K562 (cell line): Measurements from ENCODE around the gene CFAP70. TPM values are rescaled to one million over a fixed set of nuclear protein-coding genes. Genes with fewer than 3 reads are reported as not detected.

Source experiments
- ATAC-seq: fragments of 200-7000 bp; cut with Tn5 transposase; 3 replicates; pipeline ENCODE4 v1.9.1; 2020; ENCODE audit warnings: moderate library complexity
- BruUV-seq: library from RNA; stranded (reverse); fragments of 400-500 nt; replicated peaks from 2 replicates; lab custom pipeline; 2021; lab: Mats Ljungman, UMichigan
- CTCF ChIA-PET: fragments of 300-600 bp; formaldehyde crosslinking; extraction: SDS; loops from one replicate; lab custom pipeline; 2021; ENCODE audit warnings: low intra/inter-chr PET ratio; lab: Yijun Ruan, JAX
- POLR2A ChIA-PET: fragments of 300-600, 350-650 bp; sonication (Branson Sonifier 250); formaldehyde crosslinking; extraction: SDS; loops from one replicate; lab custom pipeline; 2021; ENCODE audit warnings: antibody characterized with exemption, inconsistent platforms; lab: Yijun Ruan, JAX
- DNase-seq, 4 experiments: peaks; one replicate each; pipeline versions ENCODE4 v3.0.0 to v3.0.0-alpha.2; 2011 to 2018; ENCODE audit warnings: low spot score in 3 of 4, mixed read lengths in 3 of 4; ENCODE audit errors: extremely low read depth in 1 of 4
- FAIRE-seq: peaks from 2 replicates; lab custom pipeline; 2011; peaks lifted over from hg19 to GRCh38; lab: Jason Lieb, UNC
- H2AFZ ChIP-seq: 2 replicates; pipeline ENCODE4 v1.6.0; 2011; ENCODE audit warnings: low read depth, low read length, control low read depth, inconsistent platforms
- H3K27ac ChIP-seq: fragments of 200-600 bp; 3 replicates; pipeline ENCODE4 v1.8.0; 2011; ENCODE audit warnings: low read depth, mild to moderate bottlenecking, control low read depth, inconsistent platforms, low read length, moderate library complexity, mixed read lengths; ENCODE audit errors: extremely low read depth
- H3K27me3 ChIP-seq, 2 experiments: fragments of 300-600 bp in 1 of 2; 2 replicates in 1 of 2; 3 replicates in 1 of 2; pipeline versions ENCODE4 v1.6.0 to v1.8.0; 2011; ENCODE audit warnings: inconsistent platforms in 2 of 2, low read length in 2 of 2, mild to moderate bottlenecking in 1 of 2, mixed read lengths in 1 of 2, moderate library complexity in 1 of 2; ENCODE audit not compliant: control insufficient read depth in 2 of 2, insufficient read depth in 2 of 2
- H3K36me3 ChIP-seq: fragments of 300-600 bp; 3 replicates; pipeline ENCODE4 v1.8.0; 2011; ENCODE audit warnings: mild to moderate bottlenecking, low read length, inconsistent platforms; ENCODE audit not compliant: control insufficient read depth, insufficient read depth
- H3K4me1 ChIP-seq, 2 experiments: fragments of 200-600 bp in 1 of 2; replicated peaks in 1 of 2; 2 replicates in 1 of 2; 3 replicates in 1 of 2; pipeline versions ENCODE4 v1.5.1 to v1.8.0; 2011; ENCODE audit warnings: inconsistent platforms in 2 of 2, low read length in 2 of 2, mild to moderate bottlenecking in 1 of 2, mixed read lengths in 1 of 2, moderate library complexity in 1 of 2; ENCODE audit not compliant: control insufficient read depth in 2 of 2, insufficient read depth in 2 of 2
- H3K4me2 ChIP-seq: 2 replicates; pipeline ENCODE4 v1.6.1; 2011; ENCODE audit warnings: low read length, control low read depth, inconsistent platforms, mixed read lengths; ENCODE audit not compliant: insufficient read depth
- H3K4me3 ChIP-seq: fragments of 200-600 bp; sonication (generic), shearing (Covaris generic); 2 replicates; pipeline ENCODE4 v1.5.1; 2016; ENCODE audit warnings: control low read depth, inconsistent platforms
- H3K79me2 ChIP-seq: fragments of 200-600 bp; 3 replicates; pipeline ENCODE4 v1.8.0; 2011; ENCODE audit warnings: low read length, inconsistent platforms; ENCODE audit not compliant: control insufficient read depth, insufficient read depth
- H3K9ac ChIP-seq, 2 experiments: 2 replicates each; pipeline versions ENCODE4 v1.6.0 to v1.6.1; 2011; ENCODE audit warnings: low read depth in 2 of 2, low read length in 2 of 2, control low read depth in 1 of 2, inconsistent platforms in 1 of 2, mild to moderate bottlenecking in 1 of 2, mixed read lengths in 1 of 2; ENCODE audit not compliant: insufficient read depth in 1 of 2
- H3K9me1 ChIP-seq: one replicate; pipeline ENCODE4 v1.6.0; 2011; ENCODE audit warnings: inconsistent platforms, mild to moderate bottlenecking, low read length, moderate library complexity; ENCODE audit not compliant: control insufficient read depth, insufficient read depth
- H3K9me3 ChIP-seq: replicated peaks from 2 replicates; pipeline ENCODE4 v1.5.1; 2011; ENCODE audit warnings: low read depth, low read length, inconsistent platforms; ENCODE audit not compliant: control insufficient read depth, insufficient read depth
- H4K20me1 ChIP-seq: replicated peaks from 2 replicates; pipeline ENCODE4 v1.6.1; 2011; ENCODE audit warnings: low read length, inconsistent platforms, mixed read lengths; ENCODE audit not compliant: control insufficient read depth, insufficient read depth
- CHAMP1 ChIP-seq: fragments of 450-650 bp; IDR thresholded peaks from 2 replicates; pipeline ENCODE4 v1.6.1; 2016; ENCODE audit warnings: mild to moderate bottlenecking
- COPS2 ChIP-seq: fragments of 450-650 bp; conservative IDR thresholded peaks from 2 replicates; pipeline ENCODE4 v1.6.1; 2016; ENCODE audit warnings: mild to moderate bottlenecking, moderate library complexity
- POLR2AphosphoS5 ChIP-seq: IDR thresholded peaks from 2 replicates; pipeline ENCODE4 v1.6.1; 2011; ENCODE audit warnings: mild to moderate bottlenecking, low read depth, low read length, moderate library complexity; ENCODE audit not compliant: control insufficient read depth, insufficient read depth
- SMARCA4 ChIP-seq: fragments of 450-650 bp; IDR thresholded peaks from 2 replicates; pipeline ENCODE4 v1.6.1; 2016
- ZNF174 ChIP-seq: fragments of 250-450 bp; sonication (Bioruptor Pico); IDR thresholded peaks from 2 replicates; pipeline ENCODE4 v1.4.0; 2020; ENCODE audit warnings: mild to moderate bottlenecking
- ZNF274 ChIP-seq: IDR thresholded peaks from 2 replicates; pipeline ENCODE4 v1.6.1; 2011; ENCODE audit warnings: low read depth, mild to moderate bottlenecking, low read length, moderate library complexity, borderline replicate concordance
- ZNF395 ChIP-seq: fragments of 200-800 bp; sonication (Bioruptor generic); IDR thresholded peaks from 2 replicates; pipeline ENCODE4 v1.6.1; 2017; ENCODE audit warnings: missing genetic modification characterization, missing compliant biosample characterization
- ZNF551 ChIP-seq: fragments of 250-450 bp; sonication (Bioruptor Pico); IDR thresholded peaks from 2 replicates; pipeline ENCODE4 v1.5.0; 2021; ENCODE audit warnings: mild to moderate bottlenecking, moderate library complexity
- ZZZ3 ChIP-seq: fragments of 450-650 bp; IDR thresholded peaks from 2 replicates; pipeline ENCODE4 v1.6.1; 2016; ENCODE audit warnings: antibody characterized with exemption, mild to moderate bottlenecking, moderate library complexity
- in situ Hi-C: fragments of 300-500 bp; cut with MboI; formaldehyde crosslinking; loops from 4 replicates; pipeline ENCODE4 v1.15.0; 2018; ENCODE audit warnings: inconsistent platforms, mixed read lengths
- intact Hi-C: fragments of 100-400 bp; cut with micrococcal nuclease; formaldehyde crosslinking; loops from 2 replicates; pipeline ENCODE4 v1.14.2; 2022
- polyA plus RNA-seq, 8 experiments: library from polyadenylated mRNA; depleted of rRNA in 4 of 8; stranded (reverse) in 5 of 8; unstranded in 3 of 8; fragments of >200 nt; fragmentation: Nextera tagmentation in 2 of 8; fragmentation: Illumina TruSeq in 1 of 8; extraction: Ambion mirVana in 2 of 8; extraction: Trizol in 1 of 8; gene quantifications; 2 replicates each; pipeline versions ENCODE4 v1.2.1 to v1.2.3, GENCODE V29; 2011 to 2014; ENCODE audit warnings: inconsistent platforms in 1 of 8, missing spikeins in 1 of 8
- total RNA-seq, 7 experiments: library from RNA; depleted of rRNA in 6 of 7; stranded (reverse); fragments of >200 nt in 6 of 7; fragmentation: Illumina TruSeq in 2 of 7; extraction: Trizol in 2 of 7; gene quantifications; 2 replicates each; pipeline versions ENCODE4 v1.2.1 to v1.2.3, GENCODE V29; 2011 to 2021; ENCODE audit warnings: low replicate concordance in 1 of 7

CFAP70 gene
- total and polyA plus RNA-seq, 9 of the 15 experiments (the other 6 are each of a cell fraction or from before 2014, with no cell fraction given): 0.27 to 1.6 (median 0.86) TPM

DNA sequence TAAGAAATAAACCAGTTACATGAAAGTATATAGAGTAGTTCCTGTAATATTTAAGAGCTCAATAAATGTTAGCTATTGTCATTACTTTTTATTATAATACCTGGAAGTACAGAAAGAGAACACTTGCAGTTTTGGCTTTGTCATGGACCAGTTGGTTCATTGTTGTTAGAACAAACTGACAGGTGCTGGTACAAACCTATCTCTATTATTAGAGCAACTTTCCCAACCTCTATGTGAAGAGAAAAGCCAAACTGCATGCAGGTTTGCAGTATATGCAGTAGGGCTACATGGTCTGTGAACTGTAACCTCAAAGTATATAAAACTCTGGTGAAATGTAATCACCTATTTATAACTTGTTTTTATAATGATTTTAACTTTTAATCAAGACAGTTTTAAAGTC is 132.0 kb downstream of the CFAP70 start:
- BruUV-seq: no TSS peak

More for the DNA sequence above, 132.0 kb downstream of the CFAP70 start:
- no peak overlapping the region for H3K9ac ChIP-seq
- FAIRE-seq (no peak), DNase-seq (no peak), ATAC-seq (no peak)
- H4K20me1 ChIP-seq: no peaks in the 10 kb centered on the region; the same call in 1 of the 2 replicates
- no peak overlapping the region for H3K27ac ChIP-seq
- no peak overlapping the region for H2AFZ ChIP-seq
- no peaks in the 10 kb centered on the region for H3K9me1 ChIP-seq
- H3K27me3 ChIP-seq: no peaks in the 10 kb centered on the region
- no peaks in the 10 kb centered on the region for H3K36me3 ChIP-seq
- H3K79me2 ChIP-seq: no peaks in the 10 kb centered on the region
- CTCF ChIA-PET: no interaction called here
- no peaks in the 10 kb centered on the region for H3K9me3 ChIP-seq
- POLR2A ChIA-PET: interaction anchor here (1.5 to 2.5 kb wide), 5 partner anchors 7 to 20 kb away, joined by 3 to 13 read pairs (median 4); partner anchors contain the start of gene DNAJC9
- in situ Hi-C loops (no loop called here), intact Hi-C loops (no loop called here)
- H3K4me2 ChIP-seq: no peak overlapping the region
- H3K4me1 ChIP-seq: peaks cover 0 to 9% of the 10 kb centered on the region in 2 experiments; a peak in 3 of 5 replicates
- H3K4me3 ChIP-seq: no peak overlapping the region
- TF ChIP-seq ZNF395 (CRISPR knock-in tag): no peak
- TF ChIP-seq ZNF174 (CRISPR knock-in tag): no peak
- TF ChIP-seq CHAMP1: no peak
- TF ChIP-seq POLR2AphosphoS5: no peak
- no peak for TF ChIP-seq COPS2
- no peak for TF ChIP-seq SMARCA4
- TF ChIP-seq ZNF274: no peak
- no peak for TF ChIP-seq ZZZ3
- TF ChIP-seq ZNF551 (CRISPR knock-in tag): 0 out of 2 replicates have a peak, but pooled peaks have one; percentile 43
